Natural killer cell (primary cell): Measurements from ENCODE around the gene MX2. TPM values are rescaled to one million over a fixed set of nuclear protein-coding genes. Genes with fewer than 3 reads are reported as not detected.

Experiments
- ATAC-seq, 3 donors: fragments of 150-1000 bp in 2 of 3; fragments of 200-7000 bp in 1 of 3; cut with Tn5 transposase; 1 replicate in 1 of 3; 2 replicates in 2 of 3; pipeline ENCODE4 v1.10.0; 2021; ENCODE audit warnings: mild to moderate bottlenecking in 2 of 3, moderate library complexity in 2 of 3
- DNase-seq, 2 donors: peaks; one replicate each; pipeline versions ENCODE4 v3.0.0 to v3.0.0-alpha.2; 2013 to 2021; ENCODE audit warnings: mixed read lengths in 1 of 2
- H3K27ac ChIP-seq: one replicate; pipeline ENCODE4 v1.5.1; 2013; ENCODE audit warnings: mild to moderate bottlenecking, low read length
- H3K27me3 ChIP-seq: one replicate; pipeline ENCODE4 v1.6.1; 2013; ENCODE audit warnings: low read length; ENCODE audit not compliant: control insufficient read depth, insufficient read depth
- H3K36me3 ChIP-seq: one replicate; pipeline ENCODE4 v1.6.1; 2013; ENCODE audit warnings: low read length; ENCODE audit not compliant: control insufficient read depth, insufficient read depth
- H3K4me1 ChIP-seq: one replicate; pipeline ENCODE4 v1.6.1; 2013; ENCODE audit warnings: low read length; ENCODE audit not compliant: control insufficient read depth, insufficient read depth
- H3K4me3 ChIP-seq: one replicate; pipeline ENCODE4 v1.5.1; 2013; ENCODE audit warnings: low read length
- H3K9me3 ChIP-seq: one replicate; pipeline ENCODE4 v1.6.1; 2013; ENCODE audit warnings: low read length; ENCODE audit not compliant: control insufficient read depth, insufficient read depth
- H3K27ac Mint-ChIP-seq, 2 donors: one replicate each; pipeline ENCODE4 v1.8.0; 2022; ENCODE audit warnings: mild to moderate bottlenecking in 2 of 2, mixed read lengths in 2 of 2, moderate library complexity in 1 of 2
- H3K27me3 Mint-ChIP-seq, 2 donors: one replicate each; pipeline ENCODE4 v1.8.0; 2022; ENCODE audit warnings: low read depth in 2 of 2, mixed read lengths in 2 of 2
- H3K36me3 Mint-ChIP-seq: one replicate; pipeline ENCODE4 v1.8.0; 2022; ENCODE audit warnings: mixed read lengths
- H3K4me1 Mint-ChIP-seq, 2 donors: one replicate each; pipeline ENCODE4 v1.8.0; 2022; ENCODE audit warnings: mixed read lengths in 2 of 2
- H3K4me3 Mint-ChIP-seq: one replicate; pipeline ENCODE4 v1.8.0; 2022; ENCODE audit warnings: mild to moderate bottlenecking, moderate library complexity, mixed read lengths
- H3K9me3 Mint-ChIP-seq, 2 donors: one replicate each; pipeline ENCODE4 v1.8.0; 2022; ENCODE audit warnings: mixed read lengths in 2 of 2
- CTCF ChIP-seq: fragments of 200-600 bp; IDR thresholded peaks from one replicate; pipeline ENCODE4 v1.8.0; 2022; ENCODE audit warnings: antibody characterized with exemption
- WGBS: methylation state at CpG from one replicate; pipeline ENCODE4 v1.1.7; 2013; ENCODE audit warnings: missing lambda C conversion rate; ENCODE audit not compliant: insufficient coverage; 5-methylcytosine and 5-hydroxymethylcytosine counted together
- intact Hi-C: fragments of 100-400 bp; cut with micrococcal nuclease; formaldehyde crosslinking; loops from one replicate; pipeline ENCODE4 v1.14.2; 2022
- total RNA-seq, 4 donors: library from RNA; stranded (reverse); fragments of 120-200 nt in 1 of 4; gene quantifications; one replicate each; pipeline versions ENCODE4 v1.2.3 to v1.2.4, GENCODE V29; 2013 to 2022

MX2 gene
- total RNA-seq, 3 donors from 2014 or later (not counting 1 experiment from before 2014, with no cell fraction given): 37.9 to 73.9 (median 42.6) TPM

DNA sequence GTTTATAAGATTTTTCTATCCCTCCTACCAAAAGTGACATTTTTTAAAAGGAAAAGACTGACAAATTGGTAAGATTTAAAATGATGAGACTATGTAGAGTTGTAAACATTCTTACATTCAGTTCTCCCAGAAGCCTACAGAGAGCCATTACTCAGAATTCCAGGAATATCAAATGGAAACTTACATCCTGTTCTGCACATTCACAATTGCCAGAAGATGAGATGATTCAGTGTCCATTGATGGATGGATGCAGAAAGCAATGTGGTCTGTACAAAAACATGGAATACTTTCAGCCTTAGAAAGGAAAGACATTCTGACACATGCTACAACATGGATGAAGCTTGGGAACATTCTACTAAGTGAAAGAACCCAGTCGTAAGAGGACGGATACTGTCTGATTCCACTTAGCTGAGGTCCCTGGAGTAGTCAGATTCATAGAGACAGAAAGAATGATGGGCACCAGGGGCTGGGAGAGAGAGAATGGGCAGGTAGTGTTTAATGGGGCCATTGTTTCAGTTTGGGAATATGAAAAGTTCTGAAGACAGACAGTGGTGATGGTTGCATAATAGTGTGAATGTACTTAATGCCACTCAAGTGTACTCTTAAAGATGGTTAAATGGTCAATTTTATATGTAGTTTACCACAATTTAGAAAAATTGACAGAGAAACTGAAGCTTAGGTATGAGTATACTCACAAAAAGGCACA is 80.8 kb downstream of the MX2 start:
- no peak overlapping the region for H3K27ac Mint-ChIP-seq
- H3K9me3 Mint-ChIP-seq: no peaks in the 10 kb centered on the region
- H3K36me3 ChIP-seq: peaks cover 76% of the 10 kb centered on the region
- intact Hi-C loops: no loop called here
- no peak for TF ChIP-seq CTCF
- H3K36me3 Mint-ChIP-seq: peaks cover 47% of the 10 kb centered on the region
- WGBS: 96% methylated on average over 2 of the region's 2 CpGs
- no peaks in the 10 kb centered on the region for H3K4me1 ChIP-seq
- H3K27ac ChIP-seq: no peak overlapping the region
- no peak overlapping the region for H3K4me3 Mint-ChIP-seq
- no peaks in the 10 kb centered on the region for H3K4me1 Mint-ChIP-seq
- no peaks in the 10 kb centered on the region for H3K9me3 ChIP-seq
- DNase-seq (no peak), ATAC-seq (no peak)
- no peak overlapping the region for H3K4me3 ChIP-seq
- no peaks in the 10 kb centered on the region for H3K27me3 ChIP-seq
- H3K27me3 Mint-ChIP-seq: no peaks in the 10 kb centered on the region

GRCh38 chr21:41443562-41443961 is 81.7 kb downstream of the MX2 start:
- no peak for TF ChIP-seq CTCF
- no peaks in the 10 kb centered on the region for H3K27me3 Mint-ChIP-seq
- peaks cover 70% of the 10 kb centered on the region for H3K36me3 ChIP-seq
- no peaks in the 10 kb centered on the region for H3K27me3 ChIP-seq
- no peaks in the 10 kb centered on the region for H3K4me1 ChIP-seq
- no peak overlapping the region for H3K4me3 Mint-ChIP-seq
- 96% methylated on average over 7 of the region's 7 CpGs for WGBS
- ATAC-seq: no peak
- no peaks in the 10 kb centered on the region for H3K4me1 Mint-ChIP-seq
- no peak overlapping the region for H3K27ac Mint-ChIP-seq
- H3K36me3 Mint-ChIP-seq: peaks cover 38% of the 10 kb centered on the region
- intact Hi-C loops: no loop called here
- H3K27ac ChIP-seq: no peak overlapping the region
- no peak for DNase-seq
- no peaks in the 10 kb centered on the region for H3K9me3 ChIP-seq
- H3K9me3 Mint-ChIP-seq: no peaks in the 10 kb centered on the region
- no peak overlapping the region for H3K4me3 ChIP-seq

GRCh38 chr21:41444703-41445464 is 83.1 kb downstream of the MX2 start:
- no peak overlapping the region for H3K4me3 ChIP-seq
- DNase-seq (no peak), ATAC-seq (no peak)
- intact Hi-C loops: no loop called here
- 90% methylated on average over 13 of the region's 13 CpGs for WGBS
- H3K4me3 Mint-ChIP-seq: no peak overlapping the region
- H3K27ac ChIP-seq: no peak overlapping the region
- no peaks in the 10 kb centered on the region for H3K27me3 ChIP-seq
- no peaks in the 10 kb centered on the region for H3K9me3 ChIP-seq
- no peaks in the 10 kb centered on the region for H3K4me1 Mint-ChIP-seq
- no peaks in the 10 kb centered on the region for H3K27me3 Mint-ChIP-seq
- peaks cover 60% of the 10 kb centered on the region for H3K36me3 ChIP-seq
- H3K36me3 Mint-ChIP-seq: peaks cover 37% of the 10 kb centered on the region
- no peak for TF ChIP-seq CTCF
- H3K27ac Mint-ChIP-seq: no peak overlapping the region
- no peaks in the 10 kb centered on the region for H3K9me3 Mint-ChIP-seq
- no peaks in the 10 kb centered on the region for H3K4me1 ChIP-seq
